ENCODE measurements around the gene PHKB. TPM values are rescaled to one million over a fixed set of nuclear protein-coding genes. Genes with fewer than 3 reads are reported as not detected.

PHKB gene
- total and polyA plus RNA-seq, 2 experiments from 2014 or later = 31.3 to 52.0 TPM

GRCh38 chr16:47734987-47735594, 274.0 kb downstream of the PHKB start:
- no peak overlapping the region for H3K27ac ChIP-seq
- H3K9ac ChIP-seq = no peak overlapping the region
- no peak for DNase-seq
- H3F3A ChIP-seq (ENCODE audit: insufficient read depth) = peaks cover 30% of the 10 kb centered on the region
- no peaks in the 10 kb centered on the region for H3K79me2 ChIP-seq (ENCODE audit: insufficient read depth)
- H3K9me2 ChIP-seq (ENCODE audit: insufficient read depth) = no peaks in the 10 kb centered on the region
- TF ChIP-seq EZH2phosphoT487 (IDR thresholded peaks at IDR 0.05; ENCODE audit: insufficient read depth, low read depth) (no peak), EZH2 (IDR thresholded peaks at IDR 0.05; ENCODE audit: insufficient read depth, poor library complexity, severe bottlenecking) (no peak)
- in situ Hi-C loops (cut with MboI) = no loop called here
- no peaks in the 10 kb centered on the region for H3K27me3 ChIP-seq (replicated peaks; ENCODE audit: insufficient read depth)
- H3K36me3 ChIP-seq (ENCODE audit: low read depth) = no peaks in the 10 kb centered on the region
- H3K9me3 ChIP-seq (ENCODE audit: low read depth) = no peaks in the 10 kb centered on the region
- 77 to 78% methylated on average over 4 of the region's 4 CpGs for WGBS, 2 experiments (ENCODE audit: low coverage in 1 of 2, low lambda C conversion rate in 2 of 2, missing lambda C conversion rate in 2 of 2)
- H2AFZ ChIP-seq = no peak overlapping the region
- H3K4me1 ChIP-seq (ENCODE audit: insufficient read depth) = peaks cover 24% of the 10 kb centered on the region
- H3K4me2 ChIP-seq (ENCODE audit: unreplicated experiment) = no peak overlapping the region
- H3K4me3 ChIP-seq = no peak overlapping the region
- H4K20me1 ChIP-seq (ENCODE audit: insufficient read depth) = no peaks in the 10 kb centered on the region

DNA sequence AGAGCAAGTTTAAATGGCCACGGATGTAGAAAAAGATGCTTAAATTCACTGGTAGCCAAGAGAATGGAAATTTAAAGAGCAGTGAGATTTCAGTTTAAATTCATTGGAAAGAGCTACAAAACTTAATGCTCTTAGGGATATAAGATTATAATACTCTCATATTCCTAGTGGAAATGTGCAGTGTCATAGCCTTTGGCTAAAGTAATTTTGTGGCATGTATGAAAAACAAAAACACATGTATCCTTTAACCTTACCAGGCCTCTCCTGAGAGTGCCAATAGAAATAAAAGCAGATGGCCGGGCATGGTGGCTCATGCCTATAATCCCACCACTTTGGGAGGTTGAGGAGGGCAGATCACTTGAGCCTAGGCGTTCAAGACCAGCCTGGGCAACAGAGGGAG, 289.2 kb downstream of the PHKB start:
- no peak overlapping the region for H3K4me2 ChIP-seq (ENCODE audit: unreplicated experiment)
- H3F3A ChIP-seq (ENCODE audit: insufficient read depth) = no peaks in the 10 kb centered on the region
- H3K4me1 ChIP-seq (ENCODE audit: insufficient read depth) = no peaks in the 10 kb centered on the region
- H3K9me3 ChIP-seq (ENCODE audit: low read depth) = no peaks in the 10 kb centered on the region
- TF ChIP-seq EZH2 (IDR thresholded peaks at IDR 0.05; ENCODE audit: insufficient read depth, poor library complexity, severe bottlenecking) = no peak
- no peak for TF ChIP-seq EZH2phosphoT487 (IDR thresholded peaks at IDR 0.05; ENCODE audit: insufficient read depth, low read depth)
- no peaks in the 10 kb centered on the region for H3K9me2 ChIP-seq (ENCODE audit: insufficient read depth)
- no peaks in the 10 kb centered on the region for H4K20me1 ChIP-seq (ENCODE audit: insufficient read depth)
- 14 to 22% methylated on average over 3 of the region's 3 CpGs for WGBS, 2 experiments (ENCODE audit: low coverage in 1 of 2, low lambda C conversion rate in 2 of 2, missing lambda C conversion rate in 2 of 2)
- no peak overlapping the region for H3K4me3 ChIP-seq
- no peak overlapping the region for H2AFZ ChIP-seq
- no peaks in the 10 kb centered on the region for H3K79me2 ChIP-seq (ENCODE audit: insufficient read depth)
- in situ Hi-C loops (cut with MboI) = no loop called here
- H3K9ac ChIP-seq = no peak overlapping the region
- no peaks in the 10 kb centered on the region for H3K36me3 ChIP-seq (ENCODE audit: low read depth)
- H3K27ac ChIP-seq = no peak overlapping the region
- no peaks in the 10 kb centered on the region for H3K27me3 ChIP-seq (replicated peaks; ENCODE audit: insufficient read depth)
- no peak for DNase-seq

Small RNA genes within 50 kb of the gene (small RNA-seq; reads per million reads assigned to genes)
- not detected for gene RNA5SP425 (ENCODE audit: low read depth, low replicate concordance)

Other genes with a start within 250 kb of the PHKB start
- 78.2 and 93.8 TPM in 2 replicates for gene ITFG1, start 268 bp upstream of the PHKB start, total RNA-seq (2014; rRNA removed; shearing (Covaris generic))
- 111 and 113 TPM in 2 replicates for gene ITFG1, start 268 bp upstream of the PHKB start, polyA plus RNA-seq (2016; fragmentation: Nextera tagmentation; extraction: Ambion mirVana)

All from GM23248 (cell line).